H1 (cell line): Measurements from ENCODE around the gene IL13.

Experiments used
- CHD2 ChIP-seq: IDR thresholded peaks from 2 replicates; pipeline ENCODE4 v1.6.1; 2012; ENCODE audit warnings: low read length, improper control_type of control experiment
- CTCF ChIP-seq, 3 experiments: IDR thresholded peaks; 1 replicate in 2 of 3; 2 replicates in 1 of 3; pipeline versions ENCODE4 v1.5.1 to v1.6.1; 2011; ENCODE audit warnings: low read length in 3 of 3, mild to moderate bottlenecking in 3 of 3, inconsistent platforms in 2 of 3, low read depth in 1 of 3, moderate library complexity in 1 of 3; ENCODE audit not compliant: insufficient read depth in 1 of 3; ENCODE audit errors: control extremely low read depth in 1 of 3
- EGR1 ChIP-seq: IDR thresholded peaks from 2 replicates; pipeline ENCODE4 v1.6.1; 2011; ENCODE audit warnings: low read depth, low read length, borderline replicate concordance
- EP300 ChIP-seq, 2 experiments: IDR thresholded peaks; 1 replicate in 1 of 2; 2 replicates in 1 of 2; pipeline ENCODE4 v1.6.1; 2011 to 2012; ENCODE audit warnings: low read depth in 2 of 2, low read length in 2 of 2, mild to moderate bottlenecking in 2 of 2, borderline replicate concordance in 1 of 2, inconsistent platforms in 1 of 2, moderate library complexity in 1 of 2
- EZH2 ChIP-seq: fragments of 200-600 bp; sonication (generic); IDR thresholded peaks from 2 replicates; pipeline ENCODE4 v1.7.1; 2012; ENCODE audit warnings: low read depth, mild to moderate bottlenecking, moderate library complexity, low read length, inconsistent platforms; ENCODE audit not compliant: severe bottlenecking
- MAX ChIP-seq: IDR thresholded peaks from 2 replicates; pipeline ENCODE4 v1.6.1; 2012; ENCODE audit warnings: inconsistent platforms
- POLR2A ChIP-seq, 2 experiments: IDR thresholded peaks; 1 replicate in 1 of 2; 2 replicates in 1 of 2; pipeline ENCODE4 v1.6.1; 2011; ENCODE audit warnings: low read depth in 2 of 2, low read length in 2 of 2, mild to moderate bottlenecking in 2 of 2; ENCODE audit errors: control extremely low read depth in 1 of 2
- SIN3A ChIP-seq, 2 experiments: IDR thresholded peaks in 1 of 2; conservative IDR thresholded peaks in 1 of 2; 2 replicates each; pipeline ENCODE4 v1.6.1; 2011 to 2012; ENCODE audit warnings: low read length in 2 of 2, improper control_type of control experiment in 1 of 2, low read depth in 1 of 2, mild to moderate bottlenecking in 1 of 2
- SIRT6 ChIP-seq: IDR thresholded peaks from one replicate; pipeline ENCODE4 v1.7.1; 2012; ENCODE audit warnings: low read length, inconsistent platforms
- TEAD4 ChIP-seq: IDR thresholded peaks from 2 replicates; pipeline ENCODE4 v1.6.1; 2012; ENCODE audit warnings: low read depth, low read length, inconsistent platforms, mixed read lengths

- TF ChIP-seq CTCF (IDR thresholded peaks at IDR 0.05; ENCODE audit: control extremely low read depth in 1 of 3, insufficient read depth in 1 of 3, low read depth in 1 of 3, low read length in 3 of 3) (no peak), SIN3A (conservative IDR thresholded peaks at IDR 0.05 in 1 of 2, IDR thresholded peaks at IDR 0.05 in 1 of 2; ENCODE audit: low read depth in 1 of 2, low read length in 2 of 2) (no peak), POLR2A (IDR thresholded peaks at IDR 0.05; ENCODE audit: control extremely low read depth in 1 of 2, low read depth in 2 of 2, low read length in 2 of 2) (no peak), SIRT6 (no peak), CHD2 (no peak), EP300 (IDR thresholded peaks at IDR 0.05; ENCODE audit: borderline replicate concordance in 1 of 2, low read depth in 2 of 2, low read length in 2 of 2) (no peak), EGR1 (no peak), MAX (no peak), EZH2 (no peak), TEAD4 (no peak)
Observed at GRCh38 chr5:132673488-132673887, 15.5 kb downstream of the IL13 start.
